HG03045 (cell line): ENCODE results near the gene NXN.
"Not testable (repeated sequence)": the region's sequence is repeated elsewhere in the genome, so short reads cannot be mapped to it uniquely, and the experiment has no call there.

Experiments
- ATAC-seq: cut with Tn5 transposase; IDR thresholded peaks from one replicate; pipeline ENCODE4 v1.9.1; 2021; ENCODE audit warnings: mild to moderate bottlenecking, moderate library complexity; ENCODE audit not compliant: unreplicated experiment

Gene NXN

GRCh38 chr17:896953-897661 is 82.5 kb downstream of the NXN start:
- ATAC-seq = no peak

GRCh38 chr17:896454-896853 is 83.1 kb downstream of the NXN start:
- no peak for ATAC-seq

GRCh38 chr17:892958-893357 is 86.6 kb downstream of the NXN start:
- no peak for ATAC-seq

GRCh38 chr17:888998-889441 is 90.6 kb downstream of the NXN start:
- no peak for ATAC-seq

GRCh38 chr17:887551-888209 is 91.9 kb downstream of the NXN start:
- no peak for ATAC-seq

- ATAC-seq = no peak
Measured at GRCh38 chr17:885971-886571, 93.5 kb downstream of the NXN start.

GRCh38 chr17:883586-883962 is 96.0 kb downstream of the NXN start:
- no peak for ATAC-seq

- ATAC-seq = no peak
Measured at GRCh38 chr17:882827-883585, 96.6 kb downstream of the NXN start.

- ATAC-seq = no peak
Measured at GRCh38 chr17:881778-882177, 97.8 kb downstream of the NXN start.

- ATAC-seq = no peak
Measured at GRCh38 chr17:880443-881269, 98.9 kb downstream of the NXN start.

GRCh38 chr17:879546-880442 is 99.8 kb downstream of the NXN start:
- ATAC-seq = no peak

GRCh38 chr17:877630-878029 is 101.9 kb downstream of the NXN start:
- ATAC-seq = no peak

- ATAC-seq = no peak
Measured at GRCh38 chr17:876272-876671, 103.3 kb downstream of the NXN start.

GRCh38 chr17:874590-874989 is 105.0 kb downstream of the NXN start:
- not testable (repeated sequence) for ATAC-seq

GRCh38 chr17:872855-873254 is 106.7 kb downstream of the NXN start:
- no peak for ATAC-seq

- no peak for ATAC-seq
Measured at GRCh38 chr17:871751-872519, 107.6 kb downstream of the NXN start.

GRCh38 chr17:869567-870525 is 109.7 kb downstream of the NXN start:
- no peak for ATAC-seq

- no peak for ATAC-seq
Measured at GRCh38 chr17:869086-869485, 110.5 kb downstream of the NXN start.
